T-helper 2 cell treated with Interferon-gamma antibody and Interleukin-4, amounts not matched to agents 5 μg/mL and 100 μg/mL, for 36 hours (primary cell): ENCODE data around the gene TMEM184C.

Experiments
- DNase-seq: peaks from one replicate; pipeline ENCODE4 v3.0.0; 2021; ENCODE audit warnings: low spot score
- H3K27ac Mint-ChIP-seq: one replicate; pipeline ENCODE4 v1.8.0; 2021; ENCODE audit warnings: mild to moderate bottlenecking, mixed read lengths
- H3K27me3 Mint-ChIP-seq: one replicate; pipeline ENCODE4 v1.8.0; 2021; ENCODE audit warnings: low read depth, mixed read lengths
- H3K36me3 Mint-ChIP-seq: one replicate; pipeline ENCODE4 v1.8.0; 2021; ENCODE audit warnings: low read depth, mixed read lengths
- H3K4me1 Mint-ChIP-seq: one replicate; pipeline ENCODE4 v1.8.0; 2021; ENCODE audit warnings: low read depth, mixed read lengths
- H3K4me3 Mint-ChIP-seq: one replicate; pipeline ENCODE4 v1.8.0; 2022; ENCODE audit warnings: mild to moderate bottlenecking, moderate library complexity, mixed read lengths
- H3K9me3 Mint-ChIP-seq: one replicate; pipeline ENCODE4 v1.8.0; 2021; ENCODE audit warnings: mixed read lengths

The TMEM184C gene

GRCh38 chr4:147617173-147617840, at the start of gene TMEM184C:
TSS of gene TMEM184C (plus strand) at chr4:147617397. CDS start at chr4:147617957, 560 bp downstream.
- Mint-ChIP-seq H3K9me3 (no peaks in the 10 kb centered on the region), H3K27me3 (peaks cover 18% of the 10 kb centered on the region), H3K27ac (peak within 1 kb of the TSS; percentile 97), H3K4me1 (peaks cover 24% of the 10 kb centered on the region), H3K4me3 (peak within 1 kb of the TSS; percentile 92), H3K36me3 (peaks cover 15% of the 10 kb centered on the region)
- DNase-seq, result peak; percentile 97

- no peaks in the 10 kb centered on the region for H3K4me1 Mint-ChIP-seq
- no peak overlapping the region for H3K27ac Mint-ChIP-seq
- H3K27me3 Mint-ChIP-seq, result peaks cover 7% of the 10 kb centered on the region
- no peaks in the 10 kb centered on the region for H3K36me3 Mint-ChIP-seq
- H3K4me3 Mint-ChIP-seq, result no peak overlapping the region
- no peaks in the 10 kb centered on the region for H3K9me3 Mint-ChIP-seq
- DNase-seq, result no peak
These were observed 46.6 kb upstream of the TMEM184C start for GRCh38 chr4:147570616-147571015.

GRCh38 chr4:147571036-147571770, 46.0 kb upstream of the TMEM184C start:
- Mint-ChIP-seq H3K9me3 (no peaks in the 10 kb centered on the region), H3K27ac (no peak overlapping the region), H3K4me3 (no peak overlapping the region), H3K27me3 (peaks cover 7% of the 10 kb centered on the region), H3K4me1 (peaks cover under 1% of the 10 kb centered on the region), H3K36me3 (no peaks in the 10 kb centered on the region)
- DNase-seq, result no peak

GRCh38 chr4:147576084-147576483, 41.1 kb upstream of the TMEM184C start:
- DNase-seq, result no peak
- H3K36me3 Mint-ChIP-seq, result no peaks in the 10 kb centered on the region

GRCh38 chr4:147578051-147578476, 39.1 kb upstream of the TMEM184C start:
- Mint-ChIP-seq H3K27ac (no peak overlapping the region), H3K4me3 (no peak overlapping the region), H3K27me3 (peaks cover 5% of the 10 kb centered on the region), H3K4me1 (peaks cover 2% of the 10 kb centered on the region), H3K36me3 (no peaks in the 10 kb centered on the region), H3K9me3 (no peaks in the 10 kb centered on the region)
- no peak for DNase-seq

More at GRCh38 chr4:147576084-147576483, 41.1 kb upstream of the TMEM184C start:
- Mint-ChIP-seq H3K27me3 (no peaks in the 10 kb centered on the region), H3K4me3 (no peak overlapping the region), H3K9me3 (no peaks in the 10 kb centered on the region), H3K27ac (no peak overlapping the region), H3K4me1 (peaks cover 2% of the 10 kb centered on the region)

- no peaks in the 10 kb centered on the region for H3K36me3 Mint-ChIP-seq
- H3K27me3 Mint-ChIP-seq, result peaks cover 6% of the 10 kb centered on the region
- H3K9me3 Mint-ChIP-seq, result no peaks in the 10 kb centered on the region
- H3K4me1 Mint-ChIP-seq, result peaks cover 2% of the 10 kb centered on the region
- H3K4me3 Mint-ChIP-seq, result no peak overlapping the region
- no peak for DNase-seq
- no peak overlapping the region for H3K27ac Mint-ChIP-seq
These were observed 38.6 kb upstream of the TMEM184C start for GRCh38 chr4:147578593-147578992.

- H3K27ac Mint-ChIP-seq, result no peak overlapping the region
- peaks cover 2% of the 10 kb centered on the region for H3K4me1 Mint-ChIP-seq
- peaks cover 11% of the 10 kb centered on the region for H3K27me3 Mint-ChIP-seq
- H3K4me3 Mint-ChIP-seq, result no peak overlapping the region
- no peak for DNase-seq
- no peaks in the 10 kb centered on the region for H3K9me3 Mint-ChIP-seq
- H3K36me3 Mint-ChIP-seq, result no peaks in the 10 kb centered on the region
These were observed 36.8 kb upstream of the TMEM184C start for GRCh38 chr4:147580396-147580795.

GRCh38 chr4:147581606-147582350, 35.4 kb upstream of the TMEM184C start:
- no peak overlapping the region for H3K4me3 Mint-ChIP-seq

GRCh38 chr4:147582386-147583060, 34.7 kb upstream of the TMEM184C start:
- Mint-ChIP-seq H3K4me3 (no peak overlapping the region), H3K27me3 (peaks cover 12% of the 10 kb centered on the region), H3K4me1 (no peaks in the 10 kb centered on the region), H3K36me3 (no peaks in the 10 kb centered on the region), H3K9me3 (no peaks in the 10 kb centered on the region), H3K27ac (no peak overlapping the region)
- no peak for DNase-seq

More at GRCh38 chr4:147581606-147582350, 35.4 kb upstream of the TMEM184C start:
- Mint-ChIP-seq H3K36me3 (no peaks in the 10 kb centered on the region), H3K4me1 (no peaks in the 10 kb centered on the region), H3K27me3 (peaks cover 12% of the 10 kb centered on the region), H3K9me3 (no peaks in the 10 kb centered on the region), H3K27ac (no peak overlapping the region)
- DNase-seq, result no peak

GRCh38 chr4:147583876-147584275, 33.3 kb upstream of the TMEM184C start:
- Mint-ChIP-seq H3K4me3 (no peak overlapping the region), H3K27me3 (peaks cover 12% of the 10 kb centered on the region), H3K36me3 (no peaks in the 10 kb centered on the region), H3K4me1 (no peaks in the 10 kb centered on the region), H3K27ac (no peak overlapping the region), H3K9me3 (no peaks in the 10 kb centered on the region)
- no peak for DNase-seq

- no peak overlapping the region for H3K27ac Mint-ChIP-seq
- DNase-seq, result no peak
- no peaks in the 10 kb centered on the region for H3K9me3 Mint-ChIP-seq
- H3K4me1 Mint-ChIP-seq, result peaks cover 2% of the 10 kb centered on the region
- H3K27me3 Mint-ChIP-seq, result peaks cover 16% of the 10 kb centered on the region
- H3K4me3 Mint-ChIP-seq, result no peak overlapping the region
- no peaks in the 10 kb centered on the region for H3K36me3 Mint-ChIP-seq
These were observed 31.2 kb upstream of the TMEM184C start for GRCh38 chr4:147586032-147586431.

- Mint-ChIP-seq H3K4me3 (no peak overlapping the region), H3K27me3 (peaks cover 16% of the 10 kb centered on the region), H3K27ac (no peak overlapping the region), H3K9me3 (no peaks in the 10 kb centered on the region), H3K36me3 (no peaks in the 10 kb centered on the region), H3K4me1 (peaks cover 2% of the 10 kb centered on the region)
- no peak for DNase-seq
These were observed 30.6 kb upstream of the TMEM184C start for GRCh38 chr4:147586637-147587036.

GRCh38 chr4:147587041-147587440, 30.2 kb upstream of the TMEM184C start:
- no peak for DNase-seq
- Mint-ChIP-seq H3K9me3 (no peaks in the 10 kb centered on the region), H3K27me3 (peaks cover 13% of the 10 kb centered on the region), H3K36me3 (no peaks in the 10 kb centered on the region), H3K4me1 (peaks cover 2% of the 10 kb centered on the region), H3K27ac (no peak overlapping the region), H3K4me3 (no peak overlapping the region)
